Neural cell (in vitro differentiated cells): ENCODE measurements around the gene CDK11B. TPM values are rescaled to one million over a fixed set of nuclear protein-coding genes. Genes with fewer than 3 reads are reported as not detected.
"Not testable (repeated sequence)": the region's sequence is repeated elsewhere in the genome, so short reads cannot be mapped to it uniquely, and the experiment has no call there.

Source experiments
- H2AFZ ChIP-seq: fragments of 200-600, 300-800 bp; sonication (generic), shearing (Covaris generic); 2 replicates; pipeline ENCODE4 v1.6.0; 2014; ENCODE audit warnings: low read depth, mild to moderate bottlenecking, antibody characterized with exemption, low read length, moderate library complexity
- H3F3A ChIP-seq: fragments of 200-600 bp; shearing (Covaris generic); 2 replicates; pipeline ENCODE4 v1.6.1; 2016; ENCODE audit warnings: mild to moderate bottlenecking, moderate library complexity, mixed read lengths, antibody characterized with exemption, low read length; ENCODE audit not compliant: insufficient read depth, poor library complexity, severe bottlenecking
- H3K27ac ChIP-seq: fragments of 200-600, 300-800 bp; sonication (generic), shearing (Covaris generic); 2 replicates; pipeline ENCODE4 v1.5.1; 2014; ENCODE audit warnings: mild to moderate bottlenecking, low read length, moderate library complexity
- H3K27me3 ChIP-seq: fragments of 300-800, 200-600 bp; sonication (generic), shearing (Covaris generic); 2 replicates; pipeline ENCODE4 v1.6.0; 2014; ENCODE audit warnings: mild to moderate bottlenecking, low read depth, low read length, moderate library complexity; ENCODE audit not compliant: insufficient read depth
- H3K36me3 ChIP-seq: fragments of 300-800, 200-600 bp; sonication (generic), shearing (Covaris generic); 2 replicates; pipeline ENCODE4 v1.5.1; 2014; ENCODE audit warnings: mild to moderate bottlenecking, antibody characterized with exemption, low read length, moderate library complexity; ENCODE audit not compliant: insufficient read depth
- H3K4me2 ChIP-seq: fragments of 300-800, 200-600 bp; sonication (generic), shearing (Covaris generic); 2 replicates; pipeline ENCODE4 v1.6.0; 2014; ENCODE audit warnings: mild to moderate bottlenecking, low read length
- H3K4me3 ChIP-seq: fragments of 300-800, 200-600 bp; sonication (generic), shearing (Covaris generic); 2 replicates; pipeline ENCODE4 v1.5.1; 2014; ENCODE audit warnings: mild to moderate bottlenecking, low read length, moderate library complexity
- H3K79me2 ChIP-seq: fragments of 200-600 bp; shearing (Covaris generic); replicated peaks from 2 replicates; pipeline ENCODE4 v1.6.0; 2014; ENCODE audit warnings: mild to moderate bottlenecking, low read length, moderate library complexity; ENCODE audit not compliant: insufficient read depth
- H3K9ac ChIP-seq: fragments of 300-800, 200-600 bp; sonication (generic), shearing (Covaris generic); 2 replicates; pipeline ENCODE4 v1.6.1; 2016; ENCODE audit warnings: mild to moderate bottlenecking, low read length, mixed read lengths
- H3K9me2 ChIP-seq: fragments of 200-600 bp; shearing (Covaris generic); 2 replicates; pipeline ENCODE4 v1.6.1; 2016; ENCODE audit warnings: mild to moderate bottlenecking, low read length, mixed read lengths; ENCODE audit not compliant: insufficient read depth
- H3K9me3 ChIP-seq: fragments of 200-600, 300-800 bp; sonication (generic), shearing (Covaris generic); 2 replicates; pipeline ENCODE4 v1.6.1; 2016; ENCODE audit warnings: mild to moderate bottlenecking, mixed run types, low read length, moderate library complexity, mixed read lengths
- H4K20me1 ChIP-seq: fragments of 200-600 bp; shearing (Covaris generic); 2 replicates; pipeline ENCODE4 v1.6.1; 2016; ENCODE audit warnings: mild to moderate bottlenecking, mixed run types; ENCODE audit not compliant: insufficient read depth
- polyA plus RNA-seq: library from polyadenylated mRNA; depleted of rRNA; stranded (reverse); fragments of >200 nt; gene quantifications from 2 replicates; pipeline ENCODE4 v1.2.3, GENCODE V29; 2014

The CDK11B gene
- polyA plus RNA-seq, 1 donor from 2014 or later: 9.6 TPM

DNA sequence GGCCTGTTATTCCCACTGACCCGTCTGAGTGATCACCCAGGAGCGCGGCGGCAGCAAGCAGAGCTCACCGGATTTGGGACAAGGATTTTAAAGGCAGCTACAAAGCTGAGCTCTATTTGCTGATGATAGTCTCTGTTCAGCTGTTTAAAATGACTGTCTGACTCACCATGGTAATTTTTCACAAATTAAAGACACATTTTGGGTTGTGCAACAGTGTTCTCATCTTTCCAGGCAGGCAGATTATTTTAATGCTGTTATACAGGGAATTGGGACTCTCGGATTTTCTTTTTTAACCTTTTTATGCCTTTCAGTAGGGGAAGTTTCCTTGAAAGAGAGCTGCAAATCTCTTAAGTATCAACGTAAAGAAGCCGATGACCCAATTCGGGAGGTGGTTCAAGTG, 3.6 kb upstream of the CDK11B start:
- not testable (repeated sequence) for H3K4me2 ChIP-seq, H3K27ac ChIP-seq, H3K79me2 ChIP-seq

DNA sequence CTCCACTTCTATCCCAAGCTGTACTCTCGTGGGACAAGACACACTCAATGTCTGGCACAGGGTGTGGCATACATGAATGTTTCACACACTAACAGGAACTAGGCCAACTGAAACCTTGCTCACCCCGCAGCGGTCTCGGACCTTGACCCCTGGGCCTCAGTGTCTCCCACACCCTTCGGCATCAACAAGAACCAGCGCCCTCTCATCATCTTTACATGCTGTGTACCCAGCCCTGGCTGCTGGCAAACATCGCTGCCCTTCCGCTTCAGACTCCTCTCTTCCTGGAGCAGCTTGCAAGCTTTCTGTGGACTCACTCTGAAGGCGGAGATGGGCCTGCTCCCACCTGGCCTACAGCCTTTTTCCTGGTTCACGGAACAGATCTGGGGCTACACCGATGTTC, 10.5 kb downstream of the CDK11B start:
- H3K36me3 ChIP-seq: not testable (repeated sequence)

More for the DNA sequence above, 3.6 kb upstream of the CDK11B start:
- H3K9me3 ChIP-seq, H3K9me2 ChIP-seq, H4K20me1 ChIP-seq, H2AFZ ChIP-seq, H3K27me3 ChIP-seq, H3K9ac ChIP-seq, H3K36me3 ChIP-seq, H3F3A ChIP-seq, H3K4me3 ChIP-seq: not testable (repeated sequence)

DNA sequence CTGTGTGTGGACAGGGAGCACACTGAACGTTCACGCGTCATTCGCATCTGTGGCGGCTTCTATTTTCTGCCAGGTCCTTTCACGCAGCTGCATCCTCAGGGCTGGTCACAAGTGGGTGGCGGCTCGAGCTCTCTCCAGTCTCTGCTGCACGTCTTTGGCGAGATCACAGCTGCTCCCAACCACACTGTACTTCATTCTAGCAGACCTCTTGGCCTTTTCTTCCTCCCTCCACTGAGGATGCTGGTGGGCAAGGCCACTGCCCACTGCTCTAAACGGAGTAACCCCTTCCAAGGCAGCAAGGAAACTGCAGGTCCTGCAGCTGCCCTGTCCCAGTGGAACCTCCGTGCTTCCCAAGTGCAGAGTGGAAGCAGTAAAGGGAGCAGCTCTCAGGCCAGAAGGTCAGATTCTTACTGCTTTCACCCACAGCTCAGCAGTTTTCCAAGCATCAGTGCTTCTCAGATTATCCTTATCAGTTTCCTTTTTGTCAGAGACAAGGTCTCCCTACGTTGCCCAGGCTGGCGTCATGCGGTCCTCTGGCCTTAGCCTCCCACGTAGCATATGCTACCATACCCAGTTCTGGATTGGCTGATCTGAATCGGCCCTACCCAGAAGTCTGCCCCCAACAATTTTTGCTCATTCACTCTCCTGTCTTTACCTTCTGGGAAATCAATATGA, 11.1 kb downstream of the CDK11B start:
- not testable (repeated sequence) for H3K79me2 ChIP-seq, H2AFZ ChIP-seq, H3K36me3 ChIP-seq, H3K27me3 ChIP-seq, H4K20me1 ChIP-seq, H3K4me2 ChIP-seq, H3K4me3 ChIP-seq, H3K9me3 ChIP-seq, H3K9me2 ChIP-seq, H3K27ac ChIP-seq, H3K9ac ChIP-seq, H3F3A ChIP-seq

More for the DNA sequence above, 10.5 kb downstream of the CDK11B start:
- H4K20me1 ChIP-seq, H3K9me3 ChIP-seq, H3K9me2 ChIP-seq, H3F3A ChIP-seq, H3K79me2 ChIP-seq, H3K4me2 ChIP-seq, H3K27me3 ChIP-seq, H3K27ac ChIP-seq, H3K4me3 ChIP-seq, H2AFZ ChIP-seq, H3K9ac ChIP-seq: not testable (repeated sequence)

DNA sequence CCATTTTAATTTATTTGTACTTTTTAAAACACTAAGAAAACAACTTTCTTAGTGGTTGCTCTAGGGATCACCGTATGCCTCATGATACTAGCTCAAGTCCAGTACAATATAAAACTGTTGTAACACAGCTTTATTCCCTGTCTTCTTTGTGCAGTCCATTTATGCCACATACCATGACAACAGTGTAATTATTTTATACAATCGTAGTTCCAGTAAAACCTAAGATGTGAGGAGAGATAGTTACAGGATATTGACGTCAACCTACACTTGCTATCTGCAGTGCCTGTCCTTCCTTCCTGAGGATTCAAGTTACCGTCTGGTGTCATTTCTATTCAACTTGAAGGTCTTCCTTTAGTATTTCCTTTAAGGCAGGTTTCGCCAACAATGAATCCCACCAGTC, 12.5 kb downstream of the CDK11B start:
- H3K27ac ChIP-seq, H2AFZ ChIP-seq, H3K4me3 ChIP-seq, H3K4me2 ChIP-seq, H3K79me2 ChIP-seq, H3K9me2 ChIP-seq, H4K20me1 ChIP-seq, H3K27me3 ChIP-seq, H3F3A ChIP-seq, H3K36me3 ChIP-seq, H3K9me3 ChIP-seq, H3K9ac ChIP-seq: not testable (repeated sequence)

GRCh38 chr1:1640711-1641461, 17.9 kb downstream of the CDK11B start:
- H3K4me2 ChIP-seq, H3K9me2 ChIP-seq, H3K9ac ChIP-seq, H3F3A ChIP-seq, H3K27ac ChIP-seq, H3K9me3 ChIP-seq, H3K79me2 ChIP-seq, H3K27me3 ChIP-seq, H4K20me1 ChIP-seq, H2AFZ ChIP-seq, H3K4me3 ChIP-seq, H3K36me3 ChIP-seq: not testable (repeated sequence)

DNA sequence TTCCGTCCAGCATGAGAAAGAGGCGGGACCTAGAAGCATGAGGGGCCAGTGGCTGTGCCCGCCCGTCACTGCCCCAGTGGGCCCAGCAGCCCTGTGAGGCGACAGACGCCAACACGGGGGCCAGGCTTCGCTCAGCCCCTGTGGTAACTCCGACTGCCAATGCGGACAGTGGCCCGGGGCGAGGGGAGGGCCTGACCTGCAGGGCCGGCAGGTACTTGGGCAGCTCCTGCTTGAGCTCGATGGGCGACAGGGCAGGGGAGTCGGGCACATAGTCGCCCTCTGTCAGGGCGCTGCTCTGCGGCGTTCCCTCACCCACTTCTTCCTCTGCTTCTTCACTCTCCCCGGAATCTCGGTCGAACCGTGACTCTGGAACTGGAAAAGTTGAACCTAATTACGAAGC, 18.7 kb downstream of the CDK11B start:
- not testable (repeated sequence) for H4K20me1 ChIP-seq, H3K9me3 ChIP-seq, H3K4me2 ChIP-seq, H3F3A ChIP-seq, H3K36me3 ChIP-seq, H3K9ac ChIP-seq, H3K27ac ChIP-seq, H3K27me3 ChIP-seq, H2AFZ ChIP-seq, H3K79me2 ChIP-seq, H3K9me2 ChIP-seq, H3K4me3 ChIP-seq

DNA sequence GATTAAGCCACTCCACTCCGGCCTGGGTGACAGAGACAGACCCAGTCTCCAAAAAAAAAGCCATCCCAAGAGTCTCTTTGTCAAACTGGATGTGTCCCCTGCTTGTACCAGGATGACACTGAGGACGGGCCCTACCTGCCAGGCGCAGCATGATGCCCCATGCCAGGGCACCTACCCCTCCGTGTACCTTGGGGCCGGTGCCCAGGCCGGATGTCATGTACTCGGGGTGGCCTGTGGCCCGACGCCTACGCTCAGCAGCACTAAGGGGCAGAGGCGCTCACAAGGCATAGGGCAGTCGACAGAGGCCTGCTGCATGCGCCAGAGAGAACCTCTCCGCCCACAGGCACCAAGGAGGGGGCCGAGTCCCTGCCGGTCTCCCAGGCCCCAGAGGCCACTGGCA, 19.4 kb downstream of the CDK11B start:
- H3K9ac ChIP-seq, H4K20me1 ChIP-seq, H3K9me2 ChIP-seq, H2AFZ ChIP-seq, H3F3A ChIP-seq, H3K4me3 ChIP-seq, H3K4me2 ChIP-seq, H3K27me3 ChIP-seq, H3K36me3 ChIP-seq, H3K79me2 ChIP-seq, H3K27ac ChIP-seq, H3K9me3 ChIP-seq: not testable (repeated sequence)

GRCh38 chr1:1638528-1638927, 20.3 kb downstream of the CDK11B start:
- not testable (repeated sequence) for H3K79me2 ChIP-seq, H3K36me3 ChIP-seq

More at GRCh38 chr1:1638528-1638927, 20.3 kb downstream of the CDK11B start:
- H3K27me3 ChIP-seq, H3K9me2 ChIP-seq, H2AFZ ChIP-seq, H3K9me3 ChIP-seq, H4K20me1 ChIP-seq, H3K9ac ChIP-seq, H3K27ac ChIP-seq, H3F3A ChIP-seq, H3K4me2 ChIP-seq, H3K4me3 ChIP-seq: not testable (repeated sequence)
